CD4-positive, alpha-beta T cell treated with Interleukin-21 for 1 hour (primary cell): ENCODE measurements around the gene KCNK10.

Experiments
- DNase-seq: peaks from one replicate; pipeline ENCODE4 v3.0.0-alpha.2; 2020

The KCNK10 gene

GRCh38 chr14:88318406-88318805 is 4.7 kb downstream of the KCNK10 start:
- no peak for DNase-seq

GRCh38 chr14:88316521-88316920 is 6.5 kb downstream of the KCNK10 start:
- no peak for DNase-seq

GRCh38 chr14:88312257-88312656 is 10.8 kb downstream of the KCNK10 start:
- DNase-seq, result no peak

GRCh38 chr14:88311780-88312179 is 11.3 kb downstream of the KCNK10 start:
- no peak for DNase-seq

- DNase-seq, result no peak
These were observed 12.6 kb downstream of the KCNK10 start for GRCh38 chr14:88310449-88310848.

- no peak for DNase-seq
These were observed 13.0 kb downstream of the KCNK10 start for GRCh38 chr14:88310021-88310420.

GRCh38 chr14:88305528-88306322 is 17.3 kb downstream of the KCNK10 start:
- DNase-seq, result no peak

- DNase-seq, result no peak
These were observed 20.0 kb downstream of the KCNK10 start for GRCh38 chr14:88303041-88303440.

GRCh38 chr14:88301381-88301780 is 21.7 kb downstream of the KCNK10 start:
- DNase-seq, result no peak

GRCh38 chr14:88300817-88301216 is 22.3 kb downstream of the KCNK10 start:
- DNase-seq, result no peak

- DNase-seq, result no peak
These were observed 23.1 kb downstream of the KCNK10 start for GRCh38 chr14:88299865-88300530.

GRCh38 chr14:88297306-88297705 is 25.8 kb downstream of the KCNK10 start:
- no peak for DNase-seq

GRCh38 chr14:88296351-88296750 is 26.7 kb downstream of the KCNK10 start:
- DNase-seq, result no peak

GRCh38 chr14:88289996-88290395 is 33.1 kb downstream of the KCNK10 start:
- DNase-seq, result no peak

GRCh38 chr14:88289234-88289633 is 33.8 kb downstream of the KCNK10 start:
- DNase-seq, result no peak

GRCh38 chr14:88286309-88286708 is 36.8 kb downstream of the KCNK10 start:
- DNase-seq, result no peak

- no peak for DNase-seq
These were observed 41.6 kb downstream of the KCNK10 start for GRCh38 chr14:88281447-88281846.

- no peak for DNase-seq
These were observed 46.0 kb downstream of the KCNK10 start for GRCh38 chr14:88276923-88277596.

- no peak for DNase-seq
These were observed 50.4 kb downstream of the KCNK10 start for GRCh38 chr14:88272390-88273269.

GRCh38 chr14:88271205-88271604 is 51.9 kb downstream of the KCNK10 start:
- DNase-seq, result no peak

- no peak for DNase-seq
These were observed 52.3 kb downstream of the KCNK10 start for GRCh38 chr14:88270776-88271175.

- DNase-seq, result no peak
These were observed 53.2 kb downstream of the KCNK10 start for GRCh38 chr14:88269806-88270420.
